ENCODE results near the gene SSH3. TPM values are rescaled to one million over a fixed set of nuclear protein-coding genes. Genes with fewer than 3 reads are reported as not detected.

Gene SSH3
- total RNA-seq, 1 donor from 2014 or later, result 37.7 TPM

DNA sequence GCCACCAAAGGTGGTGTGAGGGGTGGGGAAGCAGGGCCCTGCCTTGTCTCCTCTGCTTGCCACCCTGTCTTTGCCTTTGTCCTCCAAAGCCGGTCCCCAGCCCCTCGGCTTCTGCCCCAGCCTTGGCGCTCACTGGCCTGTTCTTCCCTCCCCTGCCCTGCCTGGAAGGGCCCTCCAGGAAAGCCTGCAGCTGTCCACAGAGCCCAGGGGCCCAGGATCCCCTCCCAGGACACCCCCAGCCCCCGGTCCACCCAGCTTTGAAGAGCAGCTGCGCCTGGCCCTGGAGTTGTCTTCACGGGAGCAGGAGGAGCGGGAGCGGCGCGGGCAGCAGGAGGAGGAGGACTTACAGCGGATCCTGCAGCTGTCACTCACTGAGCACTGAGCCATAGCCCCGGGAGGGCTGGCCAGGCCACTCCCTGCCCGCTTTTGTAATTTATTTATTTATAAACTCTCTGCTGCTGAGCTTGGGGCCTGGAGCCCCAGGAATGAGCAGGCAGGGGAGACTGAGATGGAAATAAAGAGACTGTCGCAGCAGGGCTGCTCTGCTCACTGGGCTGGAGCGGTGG is 1.3 kb upstream of the SSH3 start:
- Histone ChIP-seq H3K9me3 (no peaks in the 10 kb centered on the region), H3K4me3 (peak overlapping the region; percentile 98), H3K36me3 (peaks cover 52% of the 10 kb centered on the region), H3K27ac (peak overlapping the region; percentile 85), H3K4me1 (peaks cover 29% of the 10 kb centered on the region), H3K27me3 (ENCODE audit: low read depth) (no peaks in the 10 kb centered on the region)
- TF ChIP-seq, protein P1, sequence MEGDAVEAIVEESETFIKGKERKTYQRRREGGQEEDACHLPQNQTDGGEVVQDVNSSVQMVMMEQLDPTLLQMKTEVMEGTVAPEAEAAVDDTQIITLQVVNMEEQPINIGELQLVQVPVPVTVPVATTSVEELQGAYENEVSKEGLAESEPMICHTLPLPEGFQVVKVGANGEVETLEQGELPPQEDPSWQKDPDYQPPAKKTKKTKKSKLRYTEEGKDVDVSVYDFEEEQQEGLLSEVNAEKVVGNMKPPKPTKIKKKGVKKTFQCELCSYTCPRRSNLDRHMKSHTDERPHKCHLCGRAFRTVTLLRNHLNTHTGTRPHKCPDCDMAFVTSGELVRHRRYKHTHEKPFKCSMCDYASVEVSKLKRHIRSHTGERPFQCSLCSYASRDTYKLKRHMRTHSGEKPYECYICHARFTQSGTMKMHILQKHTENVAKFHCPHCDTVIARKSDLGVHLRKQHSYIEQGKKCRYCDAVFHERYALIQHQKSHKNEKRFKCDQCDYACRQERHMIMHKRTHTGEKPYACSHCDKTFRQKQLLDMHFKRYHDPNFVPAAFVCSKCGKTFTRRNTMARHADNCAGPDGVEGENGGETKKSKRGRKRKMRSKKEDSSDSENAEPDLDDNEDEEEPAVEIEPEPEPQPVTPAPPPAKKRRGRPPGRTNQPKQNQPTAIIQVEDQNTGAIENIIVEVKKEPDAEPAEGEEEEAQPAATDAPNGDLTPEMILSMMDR (IDR thresholded peaks at IDR 0.05), result no peak
- intact Hi-C loops (cut with DNase I), result no loop called here
- ATAC-seq (peak; percentile 56 to 57), DNase-seq (peak; percentile 73)

DNA sequence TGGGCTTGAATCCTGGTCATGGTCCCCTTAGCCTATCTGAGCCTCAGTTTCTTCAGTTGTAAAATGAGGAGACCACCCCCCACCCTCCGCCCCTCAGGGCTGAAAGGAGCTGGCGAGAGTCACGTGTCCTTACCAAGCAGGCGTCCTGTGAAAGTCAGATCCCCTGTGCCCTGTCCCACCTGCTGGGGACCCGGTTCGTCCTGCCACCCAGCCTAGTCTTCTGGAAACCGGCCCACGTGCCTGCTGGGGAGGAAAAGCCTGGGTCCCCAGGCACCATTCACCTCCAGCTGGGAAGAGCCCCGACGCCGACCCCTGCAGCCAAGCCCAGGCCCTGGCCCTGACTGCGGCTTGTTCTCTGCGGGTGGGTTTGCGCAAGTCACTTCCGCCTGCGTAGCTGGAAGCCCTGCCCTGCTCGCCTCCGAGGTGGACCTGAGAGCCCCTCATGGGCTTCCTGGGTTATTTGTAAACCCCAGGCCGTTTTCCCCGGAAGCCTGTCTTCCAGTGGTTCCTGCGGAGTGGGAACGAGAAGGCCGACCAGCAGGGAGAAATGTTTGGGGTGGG is 679 bp upstream of the SSH3 start:
- ATAC-seq, result peak; percentile 71 to 74
- Histone ChIP-seq H3K27ac (peak overlapping the region; percentile 85), H3K27me3 (ENCODE audit: low read depth) (no peaks in the 10 kb centered on the region), H3K36me3 (peaks cover 52% of the 10 kb centered on the region), H3K9me3 (no peaks in the 10 kb centered on the region), H3K4me1 (peaks cover 29% of the 10 kb centered on the region), H3K4me3 (peak overlapping the region; percentile 98)
- peak; percentile 85 for DNase-seq
- intact Hi-C loops (cut with DNase I), result no loop called here
- TF ChIP-seq, protein P1 (IDR thresholded peaks at IDR 0.05), result no peak

DNA sequence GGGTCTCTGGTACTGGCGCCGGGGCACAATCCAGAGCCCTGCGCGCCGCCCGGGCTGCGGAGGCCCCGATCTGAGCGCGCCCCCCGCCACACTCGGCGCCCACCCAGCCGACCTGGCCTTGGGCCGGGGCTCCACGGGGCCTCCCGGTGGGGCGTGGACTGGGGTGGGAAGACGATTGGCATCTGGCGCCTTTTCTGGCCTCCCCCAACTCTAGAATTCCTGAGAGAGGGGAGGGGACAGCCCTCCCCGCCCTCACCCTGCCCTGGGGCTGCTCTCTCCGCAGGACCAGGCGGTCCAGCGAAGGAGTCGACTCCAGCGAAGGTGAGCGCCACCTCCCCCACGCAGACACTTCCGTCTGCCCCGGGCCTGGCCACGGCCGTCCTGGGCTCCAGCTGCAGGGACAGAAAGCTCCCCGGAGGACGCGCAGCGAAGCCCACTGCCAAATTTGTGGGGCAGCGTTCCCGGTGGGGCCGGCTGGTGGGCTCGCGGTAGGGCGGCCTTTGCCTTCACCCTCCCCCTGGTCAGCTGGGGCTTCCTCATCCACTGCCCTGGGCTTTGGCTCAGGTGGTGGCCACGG is 593 bp downstream of the SSH3 start:
- TF ChIP-seq, protein P1 (IDR thresholded peaks at IDR 0.05), result no peak
- Histone ChIP-seq H3K36me3 (peaks cover 56% of the 10 kb centered on the region), H3K27me3 (ENCODE audit: low read depth) (no peaks in the 10 kb centered on the region), H3K4me3 (peak overlapping the region; percentile 98), H3K4me1 (peaks cover 29% of the 10 kb centered on the region), H3K9me3 (no peaks in the 10 kb centered on the region), H3K27ac (peak overlapping the region; percentile 85)
- ATAC-seq (peak; percentile 61 to 63), DNase-seq (peak; percentile 71)
- intact Hi-C loops (cut with DNase I), result no loop called here

DNA sequence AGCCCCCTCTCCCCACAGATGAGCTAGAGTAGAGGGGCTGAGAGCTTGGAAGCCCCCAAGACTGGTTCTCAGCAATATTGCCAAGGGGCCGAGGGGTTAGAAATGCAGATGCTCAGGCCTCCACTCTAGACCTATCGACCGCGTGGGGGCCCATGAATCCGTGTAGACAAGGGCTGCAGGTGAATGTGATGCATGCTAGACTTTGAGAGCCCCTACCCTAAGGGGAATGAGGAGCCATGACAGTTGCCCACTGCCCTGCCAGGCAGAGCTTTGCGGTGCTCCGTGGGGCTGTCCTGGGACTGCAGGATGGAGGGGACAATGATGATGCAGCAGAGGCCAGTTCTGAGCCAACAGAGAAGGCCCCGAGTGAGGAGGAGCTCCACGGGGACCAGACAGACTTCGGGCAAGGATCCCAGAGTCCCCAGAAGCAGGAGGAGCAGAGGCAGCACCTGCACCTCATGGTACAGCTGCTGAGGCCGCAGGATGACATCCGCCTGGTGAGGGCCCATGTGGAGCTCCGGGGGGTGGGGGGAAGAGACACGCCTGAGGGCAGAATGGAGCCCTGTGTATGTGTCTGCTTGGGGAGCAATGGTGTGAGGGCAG is 1.3 kb downstream of the SSH3 start:
- Histone ChIP-seq H3K36me3 (peaks cover 56% of the 10 kb centered on the region), H3K27me3 (ENCODE audit: low read depth) (no peaks in the 10 kb centered on the region), H3K4me3 (peak overlapping the region; percentile 98), H3K9me3 (no peaks in the 10 kb centered on the region), H3K4me1 (peaks cover 29% of the 10 kb centered on the region), H3K27ac (no peak overlapping the region)
- TF ChIP-seq, protein P1 (IDR thresholded peaks at IDR 0.05), result no peak
- intact Hi-C loops (cut with DNase I), result no loop called here
- no peak for ATAC-seq
- peak; percentile 39 for DNase-seq

DNA sequence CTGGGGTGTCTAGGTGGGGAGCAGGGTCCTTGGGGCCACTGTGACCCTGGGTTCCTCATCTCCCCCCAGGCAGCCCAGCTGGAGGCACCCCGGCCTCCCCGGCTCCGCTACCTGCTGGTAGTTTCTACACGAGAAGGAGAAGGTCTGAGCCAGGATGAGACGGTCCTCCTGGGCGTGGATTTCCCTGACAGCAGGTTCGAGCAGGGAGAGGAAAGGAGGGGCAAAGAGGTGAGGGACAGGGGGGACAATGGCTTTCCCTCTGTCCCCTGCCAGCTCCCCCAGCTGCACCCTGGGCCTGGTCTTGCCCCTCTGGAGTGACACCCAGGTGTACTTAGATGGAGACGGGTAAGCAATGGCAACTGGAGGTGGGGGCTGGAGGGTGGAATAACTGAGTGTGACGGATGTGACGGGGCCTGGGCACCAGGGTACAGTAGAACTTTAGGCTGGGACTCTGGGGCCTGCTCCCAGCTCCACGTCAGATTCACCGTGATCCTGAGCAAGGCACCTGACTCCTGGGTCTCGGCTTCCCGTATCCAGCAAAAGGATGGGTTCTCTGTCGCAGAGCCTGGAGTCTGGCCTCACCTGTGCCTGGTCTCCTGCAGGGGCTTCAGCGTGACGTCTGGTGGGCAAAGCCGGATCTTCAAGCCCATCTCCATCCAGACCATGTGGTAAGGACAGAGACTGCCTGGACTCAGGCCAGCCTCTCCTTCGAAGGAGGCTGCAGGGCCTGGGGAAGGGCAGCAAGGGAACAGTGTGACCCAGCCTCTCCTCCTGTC is 3.6 kb downstream of the SSH3 start:
- TF ChIP-seq, protein P1 (IDR thresholded peaks at IDR 0.05), result no peak
- no peak overlapping the region for H3K27ac ChIP-seq
- DNase-seq (no peak), ATAC-seq (no peak)
- no peak overlapping the region for H3K4me3 ChIP-seq
- peaks cover 22% of the 10 kb centered on the region for H3K4me1 ChIP-seq
- no peaks in the 10 kb centered on the region for H3K27me3 ChIP-seq (ENCODE audit: low read depth)
- intact Hi-C loops (cut with DNase I), result no loop called here
- H3K36me3 ChIP-seq, result peaks cover 54% of the 10 kb centered on the region
- no peaks in the 10 kb centered on the region for H3K9me3 ChIP-seq

Data from lower lobe of right lung (tissue), 2 donors.